ENCODE results near the gene FCER1G.

The FCER1G gene

DNA sequence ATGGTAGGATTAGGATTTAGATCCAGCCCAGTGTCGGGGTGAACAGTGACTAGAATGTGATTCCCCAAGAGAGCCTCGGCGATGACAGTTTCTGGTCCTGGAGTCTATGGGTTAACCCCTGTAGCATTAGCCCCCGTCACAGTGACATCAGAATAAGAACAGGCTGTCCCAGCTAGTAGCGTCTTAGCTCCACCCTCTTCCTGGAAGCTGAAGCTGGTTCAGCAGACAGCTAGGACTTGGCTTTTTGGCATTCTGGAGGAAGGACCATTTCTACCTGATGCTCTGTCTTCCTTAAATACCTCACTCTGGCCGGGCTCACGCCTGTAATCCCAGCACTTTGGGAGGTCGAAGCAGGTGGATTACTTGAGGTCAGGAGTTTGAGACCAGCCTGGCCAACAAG lies 7.9 kb upstream of the FCER1G start:
- no peak overlapping the region for H3K4me3 ChIP-seq (ENCODE audit: low read depth, low read length)
- no peaks in the 10 kb centered on the region for H3K4me1 ChIP-seq
- peaks cover 60% of the 10 kb centered on the region for H3K36me3 ChIP-seq
- no peaks in the 10 kb centered on the region for H3K27me3 ChIP-seq
- TF ChIP-seq, protein P1, sequence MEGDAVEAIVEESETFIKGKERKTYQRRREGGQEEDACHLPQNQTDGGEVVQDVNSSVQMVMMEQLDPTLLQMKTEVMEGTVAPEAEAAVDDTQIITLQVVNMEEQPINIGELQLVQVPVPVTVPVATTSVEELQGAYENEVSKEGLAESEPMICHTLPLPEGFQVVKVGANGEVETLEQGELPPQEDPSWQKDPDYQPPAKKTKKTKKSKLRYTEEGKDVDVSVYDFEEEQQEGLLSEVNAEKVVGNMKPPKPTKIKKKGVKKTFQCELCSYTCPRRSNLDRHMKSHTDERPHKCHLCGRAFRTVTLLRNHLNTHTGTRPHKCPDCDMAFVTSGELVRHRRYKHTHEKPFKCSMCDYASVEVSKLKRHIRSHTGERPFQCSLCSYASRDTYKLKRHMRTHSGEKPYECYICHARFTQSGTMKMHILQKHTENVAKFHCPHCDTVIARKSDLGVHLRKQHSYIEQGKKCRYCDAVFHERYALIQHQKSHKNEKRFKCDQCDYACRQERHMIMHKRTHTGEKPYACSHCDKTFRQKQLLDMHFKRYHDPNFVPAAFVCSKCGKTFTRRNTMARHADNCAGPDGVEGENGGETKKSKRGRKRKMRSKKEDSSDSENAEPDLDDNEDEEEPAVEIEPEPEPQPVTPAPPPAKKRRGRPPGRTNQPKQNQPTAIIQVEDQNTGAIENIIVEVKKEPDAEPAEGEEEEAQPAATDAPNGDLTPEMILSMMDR (IDR thresholded peaks at IDR 0.05; ENCODE audit: low read depth, low read length) = no peak
- no peak for DNase-seq
- H3K9me3 ChIP-seq = no peaks in the 10 kb centered on the region

DNA sequence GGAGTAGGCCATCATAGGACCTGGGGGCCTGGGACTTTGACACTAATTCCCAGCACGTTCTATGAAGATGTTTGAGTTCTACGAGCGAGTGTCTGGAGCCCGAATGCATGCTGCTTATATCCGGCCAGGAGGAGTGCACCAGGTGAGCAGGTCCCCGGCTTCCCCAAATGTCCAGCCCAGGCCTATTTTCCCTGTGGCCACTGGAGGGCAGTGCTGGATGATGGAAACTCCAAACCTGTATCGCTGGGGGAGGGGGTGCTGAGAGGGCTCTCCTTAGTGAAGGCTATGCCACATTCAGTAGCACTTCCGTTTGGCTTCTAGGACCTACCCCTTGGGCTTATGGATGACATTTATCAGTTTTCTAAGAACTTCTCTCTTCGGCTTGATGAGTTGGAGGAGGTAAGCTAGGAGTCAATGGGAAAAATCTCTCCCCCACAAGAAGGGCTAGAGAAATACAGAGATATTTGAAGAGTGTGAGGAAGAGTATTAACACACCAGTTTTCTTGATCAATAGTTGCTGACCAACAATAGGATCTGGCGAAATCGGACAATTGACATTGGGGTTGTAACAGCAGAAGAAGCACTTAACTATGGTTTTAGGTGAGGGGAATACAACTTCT lies 5.2 kb upstream of the FCER1G start:
- no peaks in the 10 kb centered on the region for H3K27me3 ChIP-seq
- no peak overlapping the region for H3K4me3 ChIP-seq (ENCODE audit: low read depth, low read length)
- H3K4me1 ChIP-seq = no peaks in the 10 kb centered on the region
- peaks cover 78% of the 10 kb centered on the region for H3K36me3 ChIP-seq
- TF ChIP-seq, protein P1 (IDR thresholded peaks at IDR 0.05; ENCODE audit: low read depth, low read length) = peak; percentile 97
- H3K9me3 ChIP-seq = no peaks in the 10 kb centered on the region
- DNase-seq = peak; percentile 90

DNA sequence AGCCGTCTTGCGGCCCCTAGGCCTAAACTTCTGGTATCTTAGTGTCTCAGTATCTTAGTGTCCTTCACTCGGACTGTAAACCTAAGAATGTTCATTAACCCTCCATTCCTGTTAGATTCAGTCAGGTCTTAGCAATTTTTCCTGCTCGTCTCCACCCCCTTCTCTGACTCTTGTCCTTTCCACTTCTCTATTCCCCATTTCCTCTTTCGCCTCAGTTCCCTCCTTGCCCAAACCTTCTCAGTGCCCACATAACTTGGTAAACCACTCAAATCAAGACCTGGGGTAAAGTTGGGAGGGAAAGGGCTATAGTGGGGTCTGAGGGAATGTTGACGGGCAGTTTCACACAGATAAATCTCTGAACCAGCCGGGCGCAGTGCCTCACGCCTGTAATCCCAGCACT lies 726 bp upstream of the FCER1G start:
- Histone ChIP-seq H3K9me3 (no peaks in the 10 kb centered on the region), H3K36me3 (peaks cover 49% of the 10 kb centered on the region), H3K4me1 (no peaks in the 10 kb centered on the region), H3K27me3 (no peaks in the 10 kb centered on the region), H3K4me3 (ENCODE audit: low read depth, low read length) (no peak overlapping the region)
- TF ChIP-seq, protein P1 (IDR thresholded peaks at IDR 0.05; ENCODE audit: low read depth, low read length) = no peak
- DNase-seq = no peak

DNA sequence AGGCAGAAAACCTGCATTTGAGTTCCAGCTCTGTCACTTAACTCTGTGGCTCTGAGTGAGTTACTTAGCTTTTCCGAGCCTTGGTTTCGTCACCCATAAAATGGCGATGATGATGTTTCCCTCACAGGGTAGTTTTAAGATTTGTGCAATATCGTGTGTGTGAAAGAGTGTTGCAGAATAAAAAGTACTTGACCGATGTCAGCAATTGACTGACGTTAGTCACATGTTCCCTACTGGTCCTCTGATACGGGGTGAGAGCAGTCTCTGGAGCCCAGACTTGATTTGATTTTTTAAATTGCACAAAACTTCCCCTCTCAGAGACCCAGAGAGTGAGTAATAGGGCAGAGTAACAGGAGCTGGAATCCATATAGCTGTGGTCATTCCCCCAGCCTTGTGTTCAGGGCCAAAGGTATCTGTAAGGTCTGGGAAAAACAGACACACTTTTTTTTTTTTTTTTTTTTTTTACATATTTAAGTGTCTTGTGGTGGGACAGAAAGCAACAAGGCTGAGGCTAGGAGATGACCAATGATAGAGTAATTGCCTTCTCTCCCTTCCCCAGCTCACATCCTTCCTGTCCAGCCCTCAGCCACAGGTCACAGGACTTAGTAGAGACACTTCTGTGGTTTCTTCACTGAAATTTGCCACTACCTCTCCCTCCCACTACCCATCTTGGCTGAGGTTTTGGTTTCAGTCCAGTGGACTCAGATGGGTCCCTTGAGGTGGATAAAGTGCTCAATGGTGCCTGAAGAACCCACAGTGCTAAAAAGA lies 2.0 kb downstream of the FCER1G start:
- Histone ChIP-seq H3K27me3 (no peaks in the 10 kb centered on the region), H3K4me3 (ENCODE audit: low read depth, low read length) (no peak overlapping the region), H3K36me3 (peaks cover 22% of the 10 kb centered on the region), H3K4me1 (no peaks in the 10 kb centered on the region), H3K9me3 (no peaks in the 10 kb centered on the region)
- no peak for DNase-seq
- TF ChIP-seq, protein P1 (IDR thresholded peaks at IDR 0.05; ENCODE audit: low read depth, low read length) = no peak

DNA sequence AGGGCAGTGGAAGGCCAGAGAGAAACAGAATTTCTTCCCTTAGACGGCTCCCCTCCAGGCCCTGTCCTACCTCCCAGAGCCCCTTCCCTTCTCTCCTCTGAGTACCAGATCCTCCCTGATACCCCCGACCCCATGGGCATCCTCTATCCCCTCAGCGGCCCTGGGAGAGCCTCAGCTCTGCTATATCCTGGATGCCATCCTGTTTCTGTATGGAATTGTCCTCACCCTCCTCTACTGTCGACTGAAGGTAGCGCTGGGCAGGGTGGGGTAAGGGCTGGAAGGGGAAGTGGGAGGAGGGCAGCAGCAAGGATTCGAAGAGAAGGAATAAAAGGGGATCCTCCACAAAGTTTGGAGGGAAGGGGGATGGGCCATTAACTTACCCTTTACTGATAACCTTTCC lies 2.7 kb downstream of the FCER1G start:
- TF ChIP-seq, protein P1 (IDR thresholded peaks at IDR 0.05; ENCODE audit: low read depth, low read length) = no peak
- Histone ChIP-seq H3K27me3 (no peaks in the 10 kb centered on the region), H3K4me3 (ENCODE audit: low read depth, low read length) (no peak overlapping the region)

More for the DNA sequence above, 2.7 kb downstream of the FCER1G start:
- Histone ChIP-seq H3K36me3 (peaks cover 14% of the 10 kb centered on the region), H3K4me1 (no peaks in the 10 kb centered on the region), H3K9me3 (no peaks in the 10 kb centered on the region)
- no peak for DNase-seq
